HepG2 (cell line): ENCODE data around the gene SND1. TPM values are rescaled to one million over a fixed set of nuclear protein-coding genes. Genes with fewer than 3 reads are reported as not detected.
A peak's percentile ranks its signal among the peaks of the same experiment; 100 is the strongest.

Experiments used
- ATAC-seq: fragments of 200-7000 bp; cut with Tn5 transposase; 3 replicates; pipeline ENCODE4 v1.9.1; 2020; ENCODE audit warnings: mild to moderate bottlenecking, moderate library complexity
- BruUV-seq: library from RNA; stranded (reverse); fragments of 400-500 nt; replicated peaks from 2 replicates; lab custom pipeline; 2021; lab: Mats Ljungman, UMichigan
- CTCF ChIA-PET: fragments of 300-600 bp; formaldehyde crosslinking; extraction: SDS; loops from one replicate; lab custom pipeline; 2021; ENCODE audit warnings: low total read pairs, inconsistent platforms, low intra/inter-chr PET ratio; lab: Yijun Ruan, JAX
- POLR2A ChIA-PET: fragments of 350-600 bp; sonication (Branson Sonifier 250); formaldehyde crosslinking; loops from one replicate; lab custom pipeline; 2020; ENCODE audit warnings: antibody characterized with exemption, inconsistent platforms; lab: Yijun Ruan, JAX
- DNase-seq: peaks from one replicate; pipeline ENCODE4 v3.0.0-alpha.2; 2015; ENCODE audit warnings: low spot score
- FAIRE-seq: peaks from 3 replicates; lab custom pipeline; 2011; peaks lifted over from hg19 to GRCh38; lab: Jason Lieb, UNC
- H2AFZ ChIP-seq: one replicate; pipeline ENCODE4 v1.6.1; 2011; ENCODE audit warnings: low read length, inconsistent platforms
- H3K27ac ChIP-seq: fragments of 300-600 bp; 3 replicates; pipeline ENCODE4 v1.8.0; 2011; ENCODE audit warnings: mixed run types, mild to moderate bottlenecking, mixed read lengths, low read length, inconsistent platforms; ENCODE audit not compliant: insufficient read depth; ENCODE audit errors: extremely low read length
- H3K27me3 ChIP-seq, 2 experiments: fragments of 200-600 bp in 1 of 2; 2 replicates in 1 of 2; 3 replicates in 1 of 2; pipeline versions ENCODE4 v1.6.0 to v1.8.0; 2011; ENCODE audit warnings: low read length in 2 of 2, mild to moderate bottlenecking in 2 of 2, moderate library complexity in 2 of 2, inconsistent platforms in 1 of 2; ENCODE audit not compliant: insufficient read depth in 2 of 2, control insufficient read depth in 1 of 2
- H3K36me3 ChIP-seq, 2 experiments: fragments of 200-600 bp in 1 of 2; replicated peaks in 1 of 2; 2 replicates in 1 of 2; 3 replicates in 1 of 2; pipeline versions ENCODE4 v1.5.1 to v1.8.0; 2011; ENCODE audit warnings: low read length in 2 of 2, inconsistent platforms in 1 of 2; ENCODE audit not compliant: insufficient read depth in 2 of 2, control insufficient read depth in 1 of 2
- H3K4me1 ChIP-seq: 2 replicates; pipeline ENCODE4 v1.5.1; 2012; ENCODE audit warnings: low read length, inconsistent platforms; ENCODE audit not compliant: insufficient read depth
- H3K4me2 ChIP-seq: 2 replicates; pipeline ENCODE4 v1.6.0; 2011; ENCODE audit warnings: low read depth, low read length, inconsistent platforms
- H3K4me3 ChIP-seq, 3 experiments: fragments of 200-600 bp in 1 of 3; sonication (generic), shearing (Covaris generic) in 1 of 3; replicated peaks in 1 of 3; 2 replicates each; pipeline ENCODE4 v1.5.1; 2011 to 2016; ENCODE audit warnings: low read length in 3 of 3, inconsistent platforms in 2 of 3, low read depth in 2 of 3, mild to moderate bottlenecking in 2 of 3, control low read depth in 1 of 3, mixed read lengths in 1 of 3; ENCODE audit not compliant: insufficient read depth in 1 of 3
- H3K79me2 ChIP-seq: one replicate; pipeline ENCODE4 v1.6.1; 2011; ENCODE audit warnings: low read length, inconsistent platforms; ENCODE audit not compliant: insufficient read depth
- H3K9ac ChIP-seq: 2 replicates; pipeline ENCODE4 v1.6.0; 2011; ENCODE audit warnings: mild to moderate bottlenecking, low read depth, low read length, inconsistent platforms; ENCODE audit not compliant: insufficient read depth
- H3K9me3 ChIP-seq: 2 replicates; pipeline ENCODE4 v1.5.1; 2012; ENCODE audit warnings: mild to moderate bottlenecking, low read length
- H4K20me1 ChIP-seq: 2 replicates; pipeline ENCODE4 v1.6.0; 2011; ENCODE audit warnings: inconsistent platforms, mild to moderate bottlenecking, low read length, moderate library complexity; ENCODE audit not compliant: insufficient read depth
- EP300 ChIP-seq, 3 experiments: sonication (generic) in 1 of 3; formaldehyde crosslinking in 1 of 3; IDR thresholded peaks; 2 replicates each; pipeline versions ENCODE4 v1.5.1 to v1.6.1; 2011 to 2020; ENCODE audit warnings: low read depth in 2 of 3, low read length in 2 of 3, borderline replicate concordance in 1 of 3, improper control_type of control experiment in 1 of 3, mild to moderate bottlenecking in 1 of 3, missing genetic modification reagents in 1 of 3, moderate library complexity in 1 of 3
- MAZ ChIP-seq, 2 experiments: sonication (generic) in 1 of 2; formaldehyde crosslinking in 1 of 2; IDR thresholded peaks; 2 replicates each; pipeline versions ENCODE4 v1.5.0 to v1.6.1; 2012 to 2020; ENCODE audit warnings: low read depth in 2 of 2, mild to moderate bottlenecking in 2 of 2, borderline replicate concordance in 1 of 2, improper control_type of control experiment in 1 of 2, low read length in 1 of 2, missing genetic modification reagents in 1 of 2, moderate library complexity in 1 of 2
- RBM22 ChIP-seq: fragments of 200-400 bp; formaldehyde crosslinking; optimal IDR thresholded peaks from 2 replicates; pipeline ENCODE3; 2017; ENCODE audit warnings: mild to moderate bottlenecking, low read length, moderate library complexity
- SKI ChIP-seq: fragments of 450-650 bp; IDR thresholded peaks from one replicate; pipeline ENCODE4 v1.6.1; 2018; ENCODE audit warnings: mild to moderate bottlenecking; ENCODE audit not compliant: partially characterized antibody
- ZKSCAN1 ChIP-seq: fragments of 150-350 bp; IDR thresholded peaks from 2 replicates; pipeline ENCODE4 v1.6.1; 2014; ENCODE audit warnings: low read length
- ZNF30 ChIP-seq: sonication (generic); formaldehyde crosslinking; IDR thresholded peaks from 2 replicates; pipeline ENCODE4 v1.5.0; 2020; ENCODE audit warnings: mild to moderate bottlenecking, missing genetic modification reagents
- WGBS: methylation state at CpG from one replicate; pipeline ENCODE4 v1.1.6; 2017; ENCODE audit warnings: low lambda C conversion rate; 5-methylcytosine and 5-hydroxymethylcytosine counted together
- in situ Hi-C: cut with HindIII; loops from 2 replicates; pipeline ENCODE4 v1.10.0; 2017; ENCODE audit warnings: low pct_unique_long_range_greater_than_20kb; ENCODE audit not compliant: extremely low pct_ligation_motif_present
- intact Hi-C: fragments of 100-400 bp; cut with micrococcal nuclease; formaldehyde crosslinking; loops from one replicate; pipeline ENCODE4 v1.10.0; 2022; ENCODE audit not compliant: unreplicated experiment
- polyA plus RNA-seq, 8 experiments: library from polyadenylated mRNA; depleted of rRNA in 3 of 8; stranded (reverse) in 7 of 8; unstranded in 1 of 8; fragments of >200 nt; fragmentation: Illumina TruSeq in 4 of 8; extraction: Trizol in 4 of 8; gene quantifications; 2 replicates each; pipeline versions ENCODE4 v1.2.1 to v1.2.3, GENCODE V29; 2011 to 2016; ENCODE audit warnings: low read depth in 4 of 8, missing spikeins in 1 of 8, mixed read lengths in 1 of 8; ENCODE audit not compliant: insufficient read depth in 1 of 8
- total RNA-seq, 5 experiments: library from RNA; depleted of rRNA; stranded (reverse); fragments of >200 nt; fragmentation: Illumina TruSeq; extraction: Trizol; gene quantifications; 2 replicates each; pipeline ENCODE4 v1.2.3, GENCODE V29; 2016; ENCODE audit warnings: low read depth in 1 of 5
- TF ChIP-seq, protein P1 (sequence below): sonication (generic); formaldehyde crosslinking; IDR thresholded peaks from 2 replicates; pipeline ENCODE4 v1.5.1; 2020; ENCODE audit warnings: mild to moderate bottlenecking, missing genetic modification reagents, borderline replicate concordance

Gene SND1
- total and polyA plus RNA-seq, 2 of the 13 experiments (the other 11 are each of a cell fraction or from before 2014, with no cell fraction given), result 110 to 182 TPM

DNA sequence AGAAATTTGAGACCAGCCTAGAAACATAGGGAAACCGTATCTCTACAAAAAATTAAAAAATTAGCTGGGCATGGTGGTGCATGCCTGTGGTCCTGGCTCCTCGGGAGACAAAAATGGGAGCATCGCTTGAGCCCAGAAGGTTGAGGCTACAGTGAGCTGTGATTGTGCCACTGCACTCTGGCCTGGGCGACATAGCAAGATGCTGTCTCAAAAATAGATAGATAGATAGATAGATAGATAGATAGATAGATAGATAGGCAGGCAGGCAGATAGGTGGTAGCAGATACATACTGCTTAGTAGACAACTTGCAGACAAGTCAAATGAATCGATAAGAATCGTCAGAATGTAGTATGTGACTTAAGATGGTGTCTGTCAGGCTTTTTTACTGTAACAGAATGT, 106.9 kb downstream of the SND1 start (continued):
- TF ChIP-seq SKI, result no peak

DNA sequence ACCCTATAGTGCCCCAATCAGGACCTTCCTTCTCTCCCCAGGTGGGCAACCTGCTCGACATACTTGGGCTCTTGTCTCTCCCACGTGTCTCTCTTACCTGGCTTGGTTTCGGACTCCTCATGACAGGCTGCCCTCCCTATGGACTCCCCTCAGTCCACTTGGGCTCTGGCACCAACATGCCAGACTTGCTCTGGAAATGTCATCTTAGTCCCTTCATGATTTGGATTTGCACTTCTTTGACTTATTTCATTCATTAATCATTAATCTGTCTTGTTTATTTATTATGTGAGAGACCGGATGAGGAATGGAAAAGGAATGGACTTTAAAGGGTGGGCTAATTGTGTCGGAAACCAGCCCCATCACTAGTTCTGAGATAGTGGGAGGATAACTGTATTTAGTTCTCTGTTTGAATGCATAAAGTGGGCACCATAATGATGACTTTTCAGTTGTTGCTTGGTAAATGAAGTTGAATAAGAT, 108.0 kb downstream of the SND1 start:
- H3K4me2 ChIP-seq, result no peak overlapping the region
- BruUV-seq, result no TSS peak
- CTCF ChIA-PET, result no interaction called here
- H2AFZ ChIP-seq, result no peak overlapping the region
- H3K27me3 ChIP-seq, result no peaks in the 10 kb centered on the region
- intact Hi-C loops (no loop called here), in situ Hi-C loops (no loop called here)
- H4K20me1 ChIP-seq, result peaks cover 14% of the 10 kb centered on the region
- WGBS, result 96% methylated on average over 5 of the region's 5 CpGs
- H3K4me1 ChIP-seq, result peaks cover 17% of the 10 kb centered on the region
- H3K9ac ChIP-seq, result no peak overlapping the region
- no peaks in the 10 kb centered on the region for H3K9me3 ChIP-seq
- H3K36me3 ChIP-seq, result peaks cover 3% of the 10 kb centered on the region in 2 experiments; a peak in 2 of 5 replicates
- 0 out of 3 replicates have a peak, but pooled peaks have one; percentile 36 for ATAC-seq
- H3K4me3 ChIP-seq, result no peak overlapping the region
- H3K79me2 ChIP-seq, result peaks cover 60% of the 10 kb centered on the region
- no peak for DNase-seq
- POLR2A ChIA-PET, result no interaction called here
- no peak overlapping the region for H3K27ac ChIP-seq
- no peak for FAIRE-seq
- peak; percentile 24 for TF ChIP-seq RBM22
- TF ChIP-seq, protein P1, sequence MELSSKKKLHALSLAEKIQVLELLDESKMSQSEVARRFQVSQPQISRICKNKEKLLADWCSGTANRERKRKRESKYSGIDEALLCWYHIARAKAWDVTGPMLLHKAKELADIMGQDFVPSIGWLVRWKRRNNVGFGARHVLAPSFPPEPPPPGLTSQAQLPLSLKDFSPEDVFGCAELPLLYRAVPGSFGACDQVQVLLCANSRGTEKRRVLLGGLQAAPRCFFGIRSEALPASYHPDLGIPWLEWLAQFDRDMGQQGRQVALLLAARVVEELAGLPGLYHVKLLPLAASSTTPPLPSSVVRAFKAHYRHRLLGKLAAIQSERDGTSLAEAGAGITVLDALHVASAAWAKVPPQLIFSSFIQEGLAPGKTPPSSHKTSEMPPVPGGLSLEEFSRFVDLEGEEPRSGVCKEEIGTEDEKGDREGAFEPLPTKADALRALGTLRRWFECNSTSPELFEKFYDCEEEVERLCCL (CRISPR knock-in tag), result no peak

DNA sequence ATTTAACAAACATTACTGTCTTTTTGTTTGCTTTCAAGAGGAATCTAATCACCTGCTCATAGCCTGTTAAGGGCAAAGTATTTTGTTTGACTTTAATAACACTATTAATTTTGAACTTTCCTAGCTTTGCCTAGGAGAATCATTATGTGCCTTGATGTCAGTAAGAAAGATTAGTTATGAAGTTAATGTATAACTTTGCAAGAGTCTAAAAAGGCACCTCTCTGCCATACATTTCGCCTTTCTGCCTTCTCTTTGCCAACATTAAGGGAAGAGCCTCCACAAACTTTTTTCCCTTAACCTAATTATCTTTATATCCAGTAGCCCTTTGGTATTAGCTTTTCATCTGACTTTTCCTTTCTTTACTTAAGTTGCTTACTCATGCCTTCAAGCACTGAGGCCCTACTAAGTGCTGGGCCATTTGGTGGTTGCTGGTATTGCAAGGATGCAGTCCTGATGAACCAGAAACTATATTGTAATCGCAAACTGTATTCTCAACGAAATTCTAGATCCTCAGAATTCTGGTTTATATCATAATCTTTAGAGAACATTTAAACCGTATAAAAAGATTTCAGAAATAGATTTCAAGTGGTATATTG, 108.5 kb downstream of the SND1 start:
- TF ChIP-seq ZKSCAN1 (peak; percentile 86), MAZ (IDR thresholded peaks at IDR 0.05; ENCODE audit: borderline replicate concordance, low read depth, low read length) (no peak), MAZ (CRISPR knock-in tag; IDR thresholded peaks at IDR 0.05; ENCODE audit: low read depth) (no peak), EP300 (IDR thresholded peaks at IDR 0.05; ENCODE audit: low read depth in 2 of 2, low read length in 2 of 2) (no peak), EP300 (CRISPR knock-in tag; IDR thresholded peaks at IDR 0.05; ENCODE audit: borderline replicate concordance) (no peak), ZNF30 (no peak)
- Histone ChIP-seq H3K4me2 (no peak overlapping the region), H3K27me3 (no peaks in the 10 kb centered on the region), H3K9me3 (no peaks in the 10 kb centered on the region), H3K4me1 (peaks cover 17% of the 10 kb centered on the region), H3K27ac (no peak overlapping the region), H4K20me1 (peaks cover 14% of the 10 kb centered on the region), H3K36me3 (peaks cover 3% of the 10 kb centered on the region in 2 experiments; a peak in 2 of 5 replicates), H3K4me3 (no peak overlapping the region), H3K79me2 (peaks cover 55% of the 10 kb centered on the region), H2AFZ (no peak overlapping the region), H3K9ac (no peak overlapping the region)
- ATAC-seq (no peak), FAIRE-seq (no peak), DNase-seq (no peak)
- no TSS peak for BruUV-seq
- 97% methylated on average over 4 of the region's 4 CpGs for WGBS
- intact Hi-C loops (no loop called here), in situ Hi-C loops (no loop called here)
- ChIA-PET CTCF (no interaction called here), POLR2A (no interaction called here)
